Activated naive CD4-positive, alpha-beta T cell treated with anti-CD3 and anti-CD28 coated beads, Interleukin-2, amount 50 U/mL, for 72 hours (primary cell): ENCODE measurements around the gene AVEN. TPM values are rescaled to one million over a fixed set of nuclear protein-coding genes. Genes with fewer than 3 reads are reported as not detected.

Experiments used
- ATAC-seq, 2 donors: fragments of 150-1000 bp; cut with Tn5 transposase; 2 replicates each; pipeline ENCODE4 v1.10.0; 2021; ENCODE audit warnings: mild to moderate bottlenecking in 2 of 2, moderate library complexity in 2 of 2
- DNase-seq, 2 donors: peaks; one replicate each; pipeline ENCODE4 v3.0.0; 2021 to 2022; ENCODE audit warnings: low spot score in 2 of 2
- H3K27ac Mint-ChIP-seq, 2 donors: one replicate each; pipeline ENCODE4 v1.8.0; 2022; ENCODE audit warnings: mild to moderate bottlenecking in 2 of 2, mixed read lengths in 2 of 2
- H3K36me3 Mint-ChIP-seq, 2 donors: one replicate each; pipeline ENCODE4 v1.8.0; 2022; ENCODE audit warnings: mixed read lengths in 2 of 2
- H3K9me3 Mint-ChIP-seq, 2 donors: one replicate each; pipeline ENCODE4 v1.8.0; 2022; ENCODE audit warnings: mixed read lengths in 2 of 2
- total RNA-seq, 2 donors: library from RNA; stranded (reverse); gene quantifications; one replicate each; pipeline ENCODE4 v1.2.3, GENCODE V29; 2022

Gene AVEN
- total RNA-seq, 2 donors from 2014 or later = 6.9 to 9.3 TPM

- Mint-ChIP-seq H3K9me3 (no peaks in the 10 kb centered on the region), H3K36me3 (peaks cover 0 to 5% of the 10 kb centered on the region in 2 donors), H3K27ac (no peak overlapping the region)
- ATAC-seq = no peak
- no peak for DNase-seq
Observed at GRCh38 chr15:33857726-33858125, 181.3 kb downstream of the AVEN start.

- Mint-ChIP-seq H3K27ac (no peak overlapping the region), H3K9me3 (no peaks in the 10 kb centered on the region), H3K36me3 (no peaks in the 10 kb centered on the region)
- ATAC-seq = no peak
- DNase-seq = no peak
Observed at GRCh38 chr15:33852570-33852969, 186.4 kb downstream of the AVEN start.

GRCh38 chr15:33852094-33852493, 186.9 kb downstream of the AVEN start:
- no peak for DNase-seq
- no peak for ATAC-seq
- Mint-ChIP-seq H3K9me3 (no peaks in the 10 kb centered on the region), H3K27ac (no peak overlapping the region), H3K36me3 (no peaks in the 10 kb centered on the region)

- Mint-ChIP-seq H3K27ac (no peak overlapping the region), H3K9me3 (no peaks in the 10 kb centered on the region), H3K36me3 (no peaks in the 10 kb centered on the region)
- ATAC-seq = no peak
- DNase-seq = no peak
Observed at GRCh38 chr15:33851079-33851478, 187.9 kb downstream of the AVEN start.

- H3K9me3 Mint-ChIP-seq = no peaks in the 10 kb centered on the region
- ATAC-seq (no peak), DNase-seq (no peak)
- no peaks in the 10 kb centered on the region for H3K36me3 Mint-ChIP-seq
- H3K27ac Mint-ChIP-seq = no peak overlapping the region
Observed at GRCh38 chr15:33848011-33848410, 191.0 kb downstream of the AVEN start.

- ATAC-seq (no peak), DNase-seq (no peak)
- Mint-ChIP-seq H3K9me3 (no peaks in the 10 kb centered on the region), H3K36me3 (no peaks in the 10 kb centered on the region), H3K27ac (no peak overlapping the region)
Observed at GRCh38 chr15:33846862-33847261, 192.1 kb downstream of the AVEN start.

GRCh38 chr15:33846142-33846541, 192.9 kb downstream of the AVEN start:
- Mint-ChIP-seq H3K9me3 (no peaks in the 10 kb centered on the region), H3K36me3 (no peaks in the 10 kb centered on the region), H3K27ac (no peak overlapping the region)
- no peak for ATAC-seq
- DNase-seq = no peak

- Mint-ChIP-seq H3K27ac (no peak overlapping the region), H3K9me3 (no peaks in the 10 kb centered on the region), H3K36me3 (no peaks in the 10 kb centered on the region)
- ATAC-seq = no peak
- no peak for DNase-seq
Observed at GRCh38 chr15:33844597-33844996, 194.4 kb downstream of the AVEN start.

GRCh38 chr15:33844186-33844585, 194.8 kb downstream of the AVEN start:
- Mint-ChIP-seq H3K36me3 (no peaks in the 10 kb centered on the region), H3K27ac (no peak overlapping the region), H3K9me3 (no peaks in the 10 kb centered on the region)
- no peak for ATAC-seq
- DNase-seq = no peak

- Mint-ChIP-seq H3K36me3 (no peaks in the 10 kb centered on the region), H3K27ac (no peak overlapping the region), H3K9me3 (no peaks in the 10 kb centered on the region)
- DNase-seq = no peak
- no peak for ATAC-seq
Observed at GRCh38 chr15:33840615-33841014, 198.4 kb downstream of the AVEN start.

GRCh38 chr15:33839540-33839939, 199.5 kb downstream of the AVEN start:
- Mint-ChIP-seq H3K27ac (no peak overlapping the region), H3K9me3 (no peaks in the 10 kb centered on the region), H3K36me3 (no peaks in the 10 kb centered on the region)
- DNase-seq (no peak), ATAC-seq (no peak)

GRCh38 chr15:33837294-33837693, 201.7 kb downstream of the AVEN start:
- Mint-ChIP-seq H3K27ac (no peak overlapping the region), H3K36me3 (no peaks in the 10 kb centered on the region)
- ATAC-seq = no peak

GRCh38 chr15:33834892-33835743, 203.9 kb downstream of the AVEN start:
- DNase-seq (no peak), ATAC-seq (no peak)
- no peaks in the 10 kb centered on the region for H3K36me3 Mint-ChIP-seq
- H3K27ac Mint-ChIP-seq = no peak overlapping the region
- H3K9me3 Mint-ChIP-seq = no peaks in the 10 kb centered on the region

More at GRCh38 chr15:33837294-33837693, 201.7 kb downstream of the AVEN start:
- H3K9me3 Mint-ChIP-seq = no peaks in the 10 kb centered on the region
- no peak for DNase-seq

GRCh38 chr15:33831646-33832045, 207.4 kb downstream of the AVEN start:
- Mint-ChIP-seq H3K9me3 (no peaks in the 10 kb centered on the region), H3K36me3 (no peaks in the 10 kb centered on the region), H3K27ac (no peak overlapping the region)
- DNase-seq (no peak), ATAC-seq (no peak)

GRCh38 chr15:33830351-33830750, 208.7 kb downstream of the AVEN start:
- H3K27ac Mint-ChIP-seq = no peak overlapping the region
- no peaks in the 10 kb centered on the region for H3K9me3 Mint-ChIP-seq
- ATAC-seq = no peak
- no peak for DNase-seq
- H3K36me3 Mint-ChIP-seq = no peaks in the 10 kb centered on the region

- Mint-ChIP-seq H3K9me3 (no peaks in the 10 kb centered on the region), H3K36me3 (no peaks in the 10 kb centered on the region), H3K27ac (no peak overlapping the region)
- ATAC-seq (no peak), DNase-seq (no peak)
Observed at GRCh38 chr15:33826201-33826600, 212.8 kb downstream of the AVEN start.

- Mint-ChIP-seq H3K36me3 (no peaks in the 10 kb centered on the region), H3K9me3 (no peaks in the 10 kb centered on the region), H3K27ac (no peak overlapping the region)
- ATAC-seq (no peak), DNase-seq (no peak)
Observed at GRCh38 chr15:33825453-33825852, 213.6 kb downstream of the AVEN start.

GRCh38 chr15:33823119-33823518, 215.9 kb downstream of the AVEN start:
- ATAC-seq (no peak), DNase-seq (no peak)
- Mint-ChIP-seq H3K36me3 (no peaks in the 10 kb centered on the region), H3K9me3 (no peaks in the 10 kb centered on the region), H3K27ac (no peak overlapping the region)
